HS-27A (cell line): ENCODE measurements around the gene MARVELD3.
"Not testable (repeated sequence)": the region's sequence is repeated elsewhere in the genome, so short reads cannot be mapped to it uniquely, and the experiment has no call there.

Experiments used
- DNase-seq: peaks from one replicate; pipeline ENCODE4 v3.0.0-alpha.2; 2012; ENCODE audit warnings: low read depth, missing footprints

The MARVELD3 gene

GRCh38 chr16:71626018-71626857, at the start of gene MARVELD3:
TSS of gene MARVELD3 (plus strand) at chr16:71626184. CDS start at chr16:71626230, 46 bp downstream.
- no peak for DNase-seq

- DNase-seq, result no peak
Measured at GRCh38 chr16:71576971-71577370, 49.0 kb upstream of the MARVELD3 start, which contains the start of gene TAT. TSS of gene TAT (minus strand) at chr16:71577092. CDS start at chr16:71576415, 677 bp downstream.

- DNase-seq, result not testable (repeated sequence)
Measured at GRCh38 chr16:71582553-71582848, 43.5 kb upstream of the MARVELD3 start.

GRCh38 chr16:71584543-71585317, 41.3 kb upstream of the MARVELD3 start:
- DNase-seq, result no peak

- DNase-seq, result no peak
Measured at GRCh38 chr16:71585318-71585703, 40.7 kb upstream of the MARVELD3 start.

GRCh38 chr16:71589334-71589733, 36.6 kb upstream of the MARVELD3 start:
- DNase-seq, result not testable (repeated sequence)

GRCh38 chr16:71590071-71590470, 35.9 kb upstream of the MARVELD3 start:
- not testable (repeated sequence) for DNase-seq

GRCh38 chr16:71590584-71590983, 35.4 kb upstream of the MARVELD3 start:
- DNase-seq, result no peak

GRCh38 chr16:71591917-71592316, 34.1 kb upstream of the MARVELD3 start:
- DNase-seq, result no peak

- no peak for DNase-seq
Measured at GRCh38 chr16:71593048-71593999, 32.7 kb upstream of the MARVELD3 start.

- DNase-seq, result no peak
Measured at GRCh38 chr16:71594000-71594646, 31.9 kb upstream of the MARVELD3 start.

GRCh38 chr16:71595340-71595826, 30.6 kb upstream of the MARVELD3 start:
- not testable (repeated sequence) for DNase-seq

- not testable (repeated sequence) for DNase-seq
Measured at GRCh38 chr16:71598426-71598825, 27.6 kb upstream of the MARVELD3 start.

GRCh38 chr16:71600822-71601221, 25.2 kb upstream of the MARVELD3 start:
- no peak for DNase-seq

GRCh38 chr16:71609066-71609465, 16.9 kb upstream of the MARVELD3 start:
- DNase-seq, result no peak

GRCh38 chr16:71610447-71610846, 15.5 kb upstream of the MARVELD3 start:
- no peak for DNase-seq

- peak; percentile 11 for DNase-seq
Measured at GRCh38 chr16:71610936-71611871, 14.8 kb upstream of the MARVELD3 start.

GRCh38 chr16:71614956-71615355, 11.0 kb upstream of the MARVELD3 start:
- DNase-seq, result not testable (repeated sequence)

GRCh38 chr16:71618429-71618828, 7.6 kb upstream of the MARVELD3 start:
- no peak for DNase-seq

GRCh38 chr16:71622088-71622487, 3.9 kb upstream of the MARVELD3 start:
- no peak for DNase-seq
